H1 (cell line): ENCODE measurements around the gene ENAH. TPM values are rescaled to one million over a fixed set of nuclear protein-coding genes. Genes with fewer than 3 reads are reported as not detected.

Experiments used
- CTCF ChIA-PET: fragments of 300-600 bp; sonication (Branson Sonifier 250); formaldehyde crosslinking; loops from one replicate; lab custom pipeline; 2021; ENCODE audit not compliant: partially characterized antibody; lab: Charles Lee
- POLR2A ChIA-PET: fragments of 300-600 bp; sonication (Branson Sonifier 250); formaldehyde crosslinking; loops from one replicate; lab custom pipeline; 2021; ENCODE audit warnings: inconsistent platforms; ENCODE audit not compliant: partially characterized antibody; lab: Charles Lee
- DNase-seq, 2 experiments: peaks; one replicate each; pipeline versions ENCODE4 v3.0.0 to v3.0.0-alpha.2; 2010 to 2022; ENCODE audit warnings: low spot score in 2 of 2, low read depth in 1 of 2, mixed read lengths in 1 of 2
- FAIRE-seq: peaks from 2 replicates; lab custom pipeline; 2011; peaks lifted over from hg19 to GRCh38; lab: Jason Lieb, UNC
- H2AFZ ChIP-seq: 2 replicates; pipeline ENCODE4 v1.8.1; 2012; ENCODE audit warnings: low read length, inconsistent platforms
- H2AK5ac ChIP-seq: 2 replicates; pipeline ENCODE4 v1.6.1; 2013; ENCODE audit warnings: low read depth, low read length
- H2BK120ac ChIP-seq: replicated peaks from 2 replicates; pipeline ENCODE3; 2013; ENCODE audit warnings: low read depth, low read length, inconsistent platforms
- H2BK12ac ChIP-seq: 2 replicates; pipeline ENCODE4 v1.6.1; 2013; ENCODE audit warnings: low read depth, low read length
- H2BK15ac ChIP-seq: 2 replicates; pipeline ENCODE4 v1.6.1; 2013; ENCODE audit warnings: low read length
- H2BK20ac ChIP-seq: 2 replicates; pipeline ENCODE4 v1.6.1; 2013; ENCODE audit warnings: low read length
- H2BK5ac ChIP-seq: 2 replicates; pipeline ENCODE4 v1.6.1; 2013; ENCODE audit warnings: low read depth, low read length
- H3K14ac ChIP-seq: 2 replicates; pipeline ENCODE4 v1.6.1; 2013; ENCODE audit warnings: inconsistent platforms; ENCODE audit not compliant: insufficient read length
- H3K18ac ChIP-seq: 2 replicates; pipeline ENCODE4 v1.6.1; 2013; ENCODE audit warnings: low read length; ENCODE audit errors: extremely low read depth
- H3K23ac ChIP-seq: 2 replicates; pipeline ENCODE4 v1.6.1; 2013; ENCODE audit warnings: inconsistent platforms; ENCODE audit not compliant: insufficient read length
- H3K23me2 ChIP-seq: 2 replicates; pipeline ENCODE4 v1.6.1; 2013; ENCODE audit warnings: low read depth, low read length
- H3K27ac ChIP-seq: 2 replicates; pipeline ENCODE4 v1.6.1; 2011; ENCODE audit warnings: low read depth, low read length, inconsistent platforms
- H3K27me3 ChIP-seq, 4 experiments: replicated peaks in 1 of 4; 1 replicate in 1 of 4; 2 replicates in 3 of 4; pipeline versions ENCODE4 v1.6.1 to v1.8.1; 2011 to 2013; ENCODE audit warnings: low read length in 3 of 4, mild to moderate bottlenecking in 3 of 4, inconsistent platforms in 2 of 4, mixed read lengths in 2 of 4, moderate library complexity in 1 of 4; ENCODE audit not compliant: control insufficient read depth in 3 of 4, insufficient read depth in 3 of 4; ENCODE audit errors: extremely low read depth in 1 of 4
- H3K36me3 ChIP-seq, 4 experiments: 2 replicates each; pipeline versions ENCODE4 v1.6.1 to v1.8.1; 2011 to 2013; ENCODE audit warnings: mild to moderate bottlenecking in 4 of 4, low read length in 3 of 4, moderate library complexity in 2 of 4, control low read depth in 1 of 4, inconsistent platforms in 1 of 4; ENCODE audit not compliant: insufficient read depth in 4 of 4, control insufficient read depth in 2 of 4
- H3K4ac ChIP-seq: replicated peaks from 2 replicates; pipeline ENCODE3; 2013; ENCODE audit warnings: low read length, low read depth, mixed read lengths, inconsistent platforms; ENCODE audit not compliant: insufficient read length
- H3K4me1 ChIP-seq, 4 experiments: replicated peaks in 1 of 4; 1 replicate in 1 of 4; 2 replicates in 3 of 4; pipeline versions ENCODE4 v1.6.1 to v1.8.1; 2011 to 2013; ENCODE audit warnings: low read length in 3 of 4, inconsistent platforms in 2 of 4, mixed read lengths in 1 of 4; ENCODE audit not compliant: insufficient read depth in 4 of 4, control insufficient read depth in 3 of 4
- H3K4me2 ChIP-seq, 2 experiments: 2 replicates each; pipeline versions ENCODE4 v1.6.1 to v1.8.1; 2011 to 2013; ENCODE audit warnings: low read depth in 2 of 2, low read length in 2 of 2, control low read depth in 1 of 2, inconsistent platforms in 1 of 2, mild to moderate bottlenecking in 1 of 2; ENCODE audit not compliant: insufficient read depth in 1 of 2
- H3K4me3 ChIP-seq, 4 experiments: fragments of 200-600, 300-600 bp in 1 of 4; sonication (generic), shearing (Covaris generic), sonication (Bioruptor Twin) in 1 of 4; 2 replicates each; pipeline versions ENCODE4 v1.5.1 to v1.8.1; 2011 to 2016; ENCODE audit warnings: low read length in 4 of 4, low read depth in 3 of 4, control low read depth in 2 of 4, inconsistent platforms in 2 of 4, mild to moderate bottlenecking in 2 of 4, mixed read lengths in 1 of 4, moderate library complexity in 1 of 4; ENCODE audit not compliant: insufficient read depth in 2 of 4; ENCODE audit errors: extremely low read depth in 1 of 4
- H3K56ac ChIP-seq: replicated peaks from 2 replicates; pipeline ENCODE3; 2013; ENCODE audit warnings: low read depth, mild to moderate bottlenecking, mixed read lengths, low read length, inconsistent platforms; ENCODE audit not compliant: insufficient read length
- H3K79me1 ChIP-seq: 2 replicates; pipeline ENCODE4 v1.6.1; 2013; ENCODE audit warnings: low read depth, low read length, control low read depth
- H3K79me2 ChIP-seq, 2 experiments: 2 replicates each; pipeline versions ENCODE4 v1.6.1 to v1.8.1; 2012 to 2013; ENCODE audit warnings: low read length in 2 of 2, mild to moderate bottlenecking in 2 of 2, inconsistent platforms in 1 of 2; ENCODE audit not compliant: insufficient read depth in 2 of 2, control insufficient read depth in 1 of 2
- H3K9ac ChIP-seq, 4 experiments: replicated peaks in 1 of 4; 1 replicate in 1 of 4; 2 replicates in 3 of 4; pipeline versions ENCODE4 v1.6.1 to v1.8.1; 2011 to 2013; ENCODE audit warnings: low read depth in 3 of 4, low read length in 3 of 4, control low read depth in 2 of 4, mild to moderate bottlenecking in 2 of 4, moderate library complexity in 2 of 4, inconsistent platforms in 1 of 4; ENCODE audit errors: extremely low read depth in 1 of 4
- H3K9me3 ChIP-seq, 2 experiments: 2 replicates each; pipeline versions ENCODE4 v1.6.1 to v1.8.1; 2012 to 2013; ENCODE audit warnings: mild to moderate bottlenecking in 2 of 2, moderate library complexity in 2 of 2, control low read depth in 1 of 2, inconsistent platforms in 1 of 2, low read depth in 1 of 2, low read length in 1 of 2, mixed read lengths in 1 of 2; ENCODE audit not compliant: insufficient read depth in 2 of 2
- H4K20me1 ChIP-seq, 2 experiments: replicated peaks in 1 of 2; 2 replicates each; pipeline versions ENCODE3 to v1.8.1; 2011 to 2013; ENCODE audit warnings: inconsistent platforms in 2 of 2, low read length in 2 of 2, mild to moderate bottlenecking in 1 of 2; ENCODE audit not compliant: insufficient read depth in 2 of 2, control insufficient read depth in 1 of 2
- H4K5ac ChIP-seq: 2 replicates; pipeline ENCODE4 v1.6.1; 2013; ENCODE audit warnings: low read length, low read depth, mixed read lengths, inconsistent platforms; ENCODE audit not compliant: insufficient read length
- H4K8ac ChIP-seq: 2 replicates; pipeline ENCODE4 v1.8.0; 2013; ENCODE audit warnings: mild to moderate bottlenecking, moderate library complexity, low read length, inconsistent platforms; ENCODE audit not compliant: insufficient read depth; ENCODE audit errors: extremely low read depth
- H4K91ac ChIP-seq: replicated peaks from 2 replicates; pipeline ENCODE3; 2013; ENCODE audit warnings: low read length, mixed read lengths, inconsistent platforms; ENCODE audit not compliant: insufficient read length
- BRCA1 ChIP-seq: IDR thresholded peaks from 2 replicates; pipeline ENCODE4 v1.6.1; 2012; ENCODE audit warnings: low read depth, low read length, improper control_type of control experiment
- CHD1 ChIP-seq: IDR thresholded peaks from 2 replicates; pipeline ENCODE4 v1.6.1; 2012; ENCODE audit warnings: low read depth, low read length, improper control_type of control experiment
- CHD2 ChIP-seq: IDR thresholded peaks from 2 replicates; pipeline ENCODE4 v1.6.1; 2012; ENCODE audit warnings: low read length, improper control_type of control experiment
- EGR1 ChIP-seq: IDR thresholded peaks from 2 replicates; pipeline ENCODE4 v1.6.1; 2011; ENCODE audit warnings: low read depth, low read length, borderline replicate concordance
- FOSL1 ChIP-seq: IDR thresholded peaks from 2 replicates; pipeline ENCODE4 v1.6.1; 2011; ENCODE audit warnings: mild to moderate bottlenecking, low read depth, low read length, moderate library complexity; ENCODE audit not compliant: insufficient read depth
- HDAC6 ChIP-seq: IDR thresholded peaks from one replicate; pipeline ENCODE4 v1.7.1; 2012; ENCODE audit warnings: low read depth, mild to moderate bottlenecking, inconsistent platforms, low read length, moderate library complexity
- JUN ChIP-seq: IDR thresholded peaks from 2 replicates; pipeline ENCODE4 v1.6.1; 2011; ENCODE audit warnings: low read depth, mild to moderate bottlenecking, improper control_type of control experiment, low read length
- MAFK ChIP-seq: IDR thresholded peaks from 2 replicates; pipeline ENCODE4 v1.6.1; 2012; ENCODE audit warnings: low read depth, mild to moderate bottlenecking, improper control_type of control experiment, low read length
- POU5F1 ChIP-seq: IDR thresholded peaks from 2 replicates; pipeline ENCODE4 v1.6.1; 2011; ENCODE audit warnings: low read depth, mild to moderate bottlenecking, low read length, moderate library complexity
- RFX5 ChIP-seq: IDR thresholded peaks from 2 replicates; pipeline ENCODE4 v1.6.1; 2011; ENCODE audit warnings: low read depth, low read length, improper control_type of control experiment, borderline replicate concordance
- RNF2 ChIP-seq: fragments of 200-900, 300-1000 bp; sonication (generic); IDR thresholded peaks from 2 replicates; pipeline ENCODE4 v1.7.1; 2016; ENCODE audit warnings: borderline replicate concordance, low read depth, mild to moderate bottlenecking, antibody characterized with exemption, low read length; ENCODE audit not compliant: poor library complexity, severe bottlenecking; ENCODE audit errors: missing control alignments
- SAP30 ChIP-seq: fragments of 300-600 bp; sonication (generic); IDR thresholded peaks from 2 replicates; pipeline ENCODE4 v1.7.1; 2012; ENCODE audit warnings: low read length, moderate library complexity, mild to moderate bottlenecking, inconsistent platforms; ENCODE audit not compliant: insufficient read depth, insufficient replicate concordance
- SP4 ChIP-seq: IDR thresholded peaks from 2 replicates; pipeline ENCODE4 v1.6.1; 2012; ENCODE audit warnings: low read length, inconsistent platforms
- SRF ChIP-seq: IDR thresholded peaks from 2 replicates; pipeline ENCODE4 v1.6.1; 2011; ENCODE audit warnings: mild to moderate bottlenecking, low read depth, low read length, moderate library complexity
- ZNF274 ChIP-seq: IDR thresholded peaks from 2 replicates; pipeline ENCODE4 v1.7.0; 2012; ENCODE audit warnings: low read length, borderline replicate concordance; ENCODE audit errors: extremely low read depth
- WGBS, 2 experiments: shearing (Covaris generic) in 1 of 2; methylation state at CpG; one replicate each; pipeline versions ENCODE4 v1.1.6 to v1.1.7; 2013 to 2015; ENCODE audit warnings: low lambda C conversion rate in 2 of 2, mixed read lengths in 2 of 2, inconsistent platforms in 1 of 2, low coverage in 1 of 2, missing lambda C conversion rate in 1 of 2; ENCODE audit not compliant: insufficient replicate concordance in 2 of 2, insufficient coverage in 1 of 2, insufficient read length in 1 of 2; ENCODE audit errors: extremely low coverage in 1 of 2, missing lambda C conversion rate in 1 of 2; 5-methylcytosine and 5-hydroxymethylcytosine counted together
- polyA plus RNA-seq, 7 experiments: library from polyadenylated mRNA; depleted of rRNA in 3 of 7; stranded (reverse) in 5 of 7; unstranded in 2 of 7; fragments of >200 nt in 5 of 7; fragments of 200-250 nt in 2 of 7; gene quantifications; 1 replicate in 5 of 7; 2 replicates in 1 of 7; 4 replicates in 1 of 7; pipeline versions ENCODE4 v1.2.1 to v1.2.3, GENCODE V29; 2011 to 2013; ENCODE audit warnings: missing spikeins in 2 of 7, mixed read lengths in 2 of 7
- total RNA-seq: library from RNA; stranded (reverse); fragmentation: NEBNext Ultra II Directional; extraction: Animal tissue kit (Norgen Biotek cat#: 25700); gene quantifications from 2 replicates; pipeline ENCODE4 v1.2.1, GENCODE V29; 2021

Gene ENAH
- total and polyA plus RNA-seq, 2 of the 8 experiments (the other 6 are each of a cell fraction or from before 2014, with no cell fraction given) = 39.1 to 335 TPM

DNA sequence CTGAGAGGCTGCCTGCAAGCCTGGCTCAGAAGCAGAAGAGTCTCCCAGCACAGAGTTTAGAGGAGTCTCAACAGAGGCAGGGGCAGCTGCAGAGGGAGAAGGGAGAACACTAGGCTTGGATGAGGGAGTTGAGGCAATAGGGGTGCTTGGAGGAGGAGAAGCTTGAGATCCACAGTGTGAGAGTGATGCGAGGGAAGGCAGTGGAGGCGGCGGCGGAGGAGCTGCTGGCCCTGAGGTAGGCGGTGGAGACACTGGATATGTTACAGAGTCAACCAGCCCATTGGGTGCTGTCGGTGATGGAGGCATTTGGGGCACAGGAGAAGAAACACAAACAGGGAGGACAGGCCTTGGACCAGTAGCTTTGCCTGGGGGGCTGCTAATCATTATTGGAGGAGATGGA, 135.7 kb downstream of the ENAH start:
- FAIRE-seq (no peak), DNase-seq (no peak)
- Histone ChIP-seq H4K5ac (no peak overlapping the region), H2BK12ac (no peak overlapping the region), H3K79me1 (no peaks in the 10 kb centered on the region; the same call in 1 of the 2 replicates), H2BK120ac (no peak overlapping the region), H3K56ac (no peak overlapping the region), H3K27me3 (no peaks in the 10 kb centered on the region), H3K79me2 (peaks cover 4 to 31% of the 10 kb centered on the region in 2 experiments), H3K23ac (no peak overlapping the region), H4K91ac (no peak overlapping the region), H2AK5ac (no peak overlapping the region), H3K27ac (no peak overlapping the region), H3K9ac (no peak overlapping the region), H3K4me2 (no peak overlapping the region), H3K4me3 (no peak overlapping the region), H3K9me3 (no peaks in the 10 kb centered on the region), H2AFZ (no peak overlapping the region), H2BK20ac (no peak overlapping the region), H3K14ac (no peak overlapping the region), H4K8ac (no peak overlapping the region), H3K4ac (no peak overlapping the region), H4K20me1 (peaks cover 4 to 7% of the 10 kb centered on the region in 2 experiments), H2BK5ac (no peak overlapping the region), H2BK15ac (no peak overlapping the region), H3K23me2 (no peaks in the 10 kb centered on the region), H3K18ac (no peak overlapping the region), H3K4me1 (peaks cover 2 to 8% (median 6%) of the 10 kb centered on the region in 4 experiments; a peak in 3 of 7 replicates), H3K36me3 (peaks cover 2 to 34% (median 7%) of the 10 kb centered on the region in 4 experiments; a peak in 6 of 8 replicates)
- ChIA-PET CTCF (interaction anchor here (0.6 to 2.8 kb wide), 10 partner anchors 8 to 255 kb away, joined by 3 to 15 read pairs (median 3); no protein-coding TSS in a partner anchor), POLR2A (interaction anchor here (0.9 to 1.4 kb wide), 4 partner anchors 10 to 132 kb away, joined by 3 to 4 read pairs (median 3); no protein-coding TSS in a partner anchor)
- WGBS, 2 experiments = 96% methylated on average over 6 of the region's 6 CpGs; no CpG with 5 or more reads in 1 of the 2 experiments
- TF ChIP-seq EGR1 (no peak), ZNF274 (no peak), JUN (no peak), POU5F1 (no peak), FOSL1 (no peak), SAP30 (no peak), HDAC6 (no peak), CHD2 (no peak), RNF2 (no peak), SRF (no peak), BRCA1 (no peak), RFX5 (no peak), MAFK (no peak), SP4 (no peak), CHD1 (no peak)
